GOT3 (cell line): ENCODE results near the gene EP400.
"Not testable (repeated sequence)": the region's sequence is repeated elsewhere in the genome, so short reads cannot be mapped to it uniquely, and the experiment has no call there.

ENCODE experiments used
- DNase-seq: peaks from one replicate; lab custom pipeline; 2025; ENCODE audit warnings: mixed read lengths; lab: John Stamatoyannopoulos, UW

The EP400 gene

GRCh38 chr12:131950182-131950913, 606 bp downstream of the EP400 start:
- DNase-seq = no peak

- not testable (repeated sequence) for DNase-seq
These were observed 4.1 kb downstream of the EP400 start for GRCh38 chr12:131953810-131954209.

- not testable (repeated sequence) for DNase-seq
These were observed 4.7 kb downstream of the EP400 start for GRCh38 chr12:131954460-131954859.

GRCh38 chr12:131959116-131959515, 9.4 kb downstream of the EP400 start:
- no peak for DNase-seq

GRCh38 chr12:131959641-131960589, 10.2 kb downstream of the EP400 start:
- no peak for DNase-seq

- not testable (repeated sequence) for DNase-seq
These were observed 11.0 kb downstream of the EP400 start for GRCh38 chr12:131960590-131961325.

- not testable (repeated sequence) for DNase-seq
These were observed 11.6 kb downstream of the EP400 start for GRCh38 chr12:131961328-131961727.

GRCh38 chr12:131962069-131962468, 12.3 kb downstream of the EP400 start:
- no peak for DNase-seq

- no peak for DNase-seq
These were observed 13.6 kb downstream of the EP400 start for GRCh38 chr12:131963381-131963780.

- DNase-seq = no peak
These were observed 15.3 kb downstream of the EP400 start for GRCh38 chr12:131965073-131965472.

- no peak for DNase-seq
These were observed 21.5 kb downstream of the EP400 start for GRCh38 chr12:131971226-131971625.

- no peak for DNase-seq
These were observed 25.5 kb downstream of the EP400 start for GRCh38 chr12:131975228-131975627.

GRCh38 chr12:131979606-131980005, 29.9 kb downstream of the EP400 start:
- DNase-seq = no peak

- DNase-seq = no peak
These were observed 30.5 kb downstream of the EP400 start for GRCh38 chr12:131980263-131980662.

GRCh38 chr12:131981388-131981787, 31.6 kb downstream of the EP400 start:
- DNase-seq = no peak

- DNase-seq = no peak
These were observed 32.3 kb downstream of the EP400 start for GRCh38 chr12:131982041-131982440.

- no peak for DNase-seq
These were observed 33.3 kb downstream of the EP400 start for GRCh38 chr12:131983026-131983425.

- DNase-seq = no peak
These were observed 33.8 kb downstream of the EP400 start for GRCh38 chr12:131983554-131983953.

- no peak for DNase-seq
These were observed 34.6 kb downstream of the EP400 start for GRCh38 chr12:131984334-131984733.

GRCh38 chr12:131985510-131985875, 35.8 kb downstream of the EP400 start:
- not testable (repeated sequence) for DNase-seq

- no peak for DNase-seq
These were observed 36.6 kb downstream of the EP400 start for GRCh38 chr12:131986361-131986760.

GRCh38 chr12:131986910-131987309, 37.2 kb downstream of the EP400 start:
- no peak for DNase-seq
